Mesenchymal stem cell (in vitro differentiated cells and primary cell): ENCODE results near the gene SLCO3A1.

Experiments
- DNase-seq: peaks from one replicate; pipeline ENCODE4 v3.0.0-alpha.2; 2013
- H2AFZ ChIP-seq: one replicate; pipeline ENCODE4 v1.6.1; 2013; ENCODE audit warnings: low read depth, mild to moderate bottlenecking, control low read depth, inconsistent platforms, low read length, moderate library complexity
- H2AK5ac ChIP-seq: 2 replicates; pipeline ENCODE4 v1.6.1; 2013; ENCODE audit warnings: low read length, moderate library complexity, mild to moderate bottlenecking, inconsistent platforms; ENCODE audit not compliant: severe bottlenecking
- H2BK120ac ChIP-seq: one replicate; pipeline ENCODE4 v1.6.1; 2013; ENCODE audit warnings: low read depth, mild to moderate bottlenecking, inconsistent platforms, low read length, moderate library complexity
- H2BK12ac ChIP-seq, 2 experiments: one replicate each; pipeline ENCODE4 v1.6.1; 2013; ENCODE audit warnings: inconsistent platforms in 2 of 2, low read length in 2 of 2, mild to moderate bottlenecking in 2 of 2, moderate library complexity in 2 of 2, control low read depth in 1 of 2
- H2BK15ac ChIP-seq: one replicate; pipeline ENCODE4 v1.6.1; 2013; ENCODE audit warnings: mild to moderate bottlenecking, low read depth, inconsistent platforms; ENCODE audit not compliant: poor library complexity, severe bottlenecking
- H2BK5ac ChIP-seq: 2 replicates; pipeline ENCODE4 v1.6.1; 2013; ENCODE audit warnings: low read depth, mild to moderate bottlenecking, low read length, control low read depth, inconsistent platforms; ENCODE audit not compliant: poor library complexity, severe bottlenecking
- H3K14ac ChIP-seq, 2 experiments: one replicate each; pipeline ENCODE4 v1.6.1; 2013; ENCODE audit warnings: inconsistent platforms in 2 of 2, low read length in 2 of 2, control low read depth in 1 of 2, mild to moderate bottlenecking in 1 of 2, moderate library complexity in 1 of 2
- H3K18ac ChIP-seq, 2 experiments: one replicate each; pipeline ENCODE4 v1.6.1; 2013; ENCODE audit warnings: inconsistent platforms in 2 of 2, low read length in 2 of 2, control low read depth in 1 of 2, low read depth in 1 of 2, mild to moderate bottlenecking in 1 of 2
- H3K23ac ChIP-seq, 2 experiments: one replicate each; pipeline ENCODE4 v1.6.1; 2013; ENCODE audit warnings: inconsistent platforms in 2 of 2, low read length in 2 of 2, mild to moderate bottlenecking in 2 of 2, moderate library complexity in 2 of 2, control low read depth in 1 of 2
- H3K27ac ChIP-seq: 2 replicates; pipeline ENCODE4 v1.5.1; 2013; ENCODE audit warnings: mild to moderate bottlenecking, moderate library complexity, low read length, control low read depth, inconsistent platforms; ENCODE audit not compliant: poor library complexity, severe bottlenecking
- H3K27me3 ChIP-seq, 2 experiments: 2 replicates each; pipeline versions ENCODE4 v1.6.1 to v1.7.0; 2013; ENCODE audit warnings: low read length in 2 of 2, mild to moderate bottlenecking in 2 of 2, moderate library complexity in 2 of 2, control low read depth in 1 of 2, inconsistent platforms in 1 of 2; ENCODE audit not compliant: control insufficient read depth in 1 of 2, insufficient read depth in 1 of 2
- H3K36me3 ChIP-seq, 2 experiments: 2 replicates each; pipeline versions ENCODE4 v1.6.1 to v1.7.0; 2013; ENCODE audit warnings: low read length in 2 of 2, control low read depth in 1 of 2, inconsistent platforms in 1 of 2, low read depth in 1 of 2, mild to moderate bottlenecking in 1 of 2; ENCODE audit not compliant: insufficient read depth in 2 of 2, control insufficient read depth in 1 of 2
- H3K4ac ChIP-seq, 2 experiments: one replicate each; pipeline ENCODE4 v1.6.1; 2013; ENCODE audit warnings: inconsistent platforms in 2 of 2, low read length in 2 of 2, mild to moderate bottlenecking in 2 of 2, moderate library complexity in 2 of 2, control low read depth in 1 of 2, low read depth in 1 of 2
- H3K4me1 ChIP-seq: 2 replicates; pipeline ENCODE4 v1.6.1; 2013; ENCODE audit warnings: low read depth, low read length, control low read depth; ENCODE audit not compliant: control insufficient read depth, insufficient read depth
- H3K4me2 ChIP-seq: 2 replicates; pipeline ENCODE4 v1.6.1; 2013; ENCODE audit warnings: low read length, mild to moderate bottlenecking, inconsistent platforms; ENCODE audit not compliant: poor library complexity, severe bottlenecking
- H3K4me3 ChIP-seq, 2 experiments: 2 replicates each; pipeline versions ENCODE4 v1.5.1 to v1.7.0; 2013; ENCODE audit warnings: low read length in 2 of 2, mild to moderate bottlenecking in 2 of 2, control low read depth in 1 of 2, low read depth in 1 of 2; ENCODE audit not compliant: insufficient read depth in 1 of 2
- H3K79me1 ChIP-seq: replicated peaks from 2 replicates; pipeline ENCODE4 v1.6.1; 2013; ENCODE audit warnings: mild to moderate bottlenecking, control low read depth, low read length, inconsistent platforms; ENCODE audit not compliant: poor library complexity, severe bottlenecking
- H3K9ac ChIP-seq: 2 replicates; pipeline ENCODE4 v1.7.0; 2013; ENCODE audit warnings: mild to moderate bottlenecking, low read length, moderate library complexity
- H3K9me3 ChIP-seq: 2 replicates; pipeline ENCODE4 v1.7.0; 2013; ENCODE audit warnings: mild to moderate bottlenecking, low read length; ENCODE audit not compliant: control insufficient read depth
- H4K8ac ChIP-seq: one replicate; pipeline ENCODE4 v1.6.1; 2013; ENCODE audit warnings: inconsistent platforms, mild to moderate bottlenecking, low read length, moderate library complexity
- H4K91ac ChIP-seq: one replicate; pipeline ENCODE4 v1.6.1; 2013; ENCODE audit warnings: mild to moderate bottlenecking, low read length, inconsistent platforms
- WGBS: methylation state at CpG from one replicate; pipeline ENCODE4 v1.1.7; 2013; ENCODE audit warnings: mixed read lengths; 5-methylcytosine and 5-hydroxymethylcytosine counted together

SLCO3A1 gene

GRCh38 chr15:92006186-92007028 lies 152.9 kb downstream of the SLCO3A1 start:
- Histone ChIP-seq H3K9me3 (no peaks in the 10 kb centered on the region), H3K23ac (no peak overlapping the region), H4K91ac (no peak overlapping the region), H3K4me1 (no peaks in the 10 kb centered on the region), H3K4me3 (no peak overlapping the region), H2BK12ac (no peak overlapping the region), H3K18ac (no peak overlapping the region), H2AK5ac (no peak overlapping the region), H3K4ac (no peak overlapping the region), H3K79me1 (peaks cover 1% of the 10 kb centered on the region), H2BK5ac (no peak overlapping the region), H3K27ac (no peak overlapping the region), H2AFZ (no peak overlapping the region), H3K14ac (no peak overlapping the region), H4K8ac (no peak overlapping the region), H3K27me3 (no peaks in the 10 kb centered on the region), H2BK120ac (no peak overlapping the region), H3K9ac (no peak overlapping the region), H3K4me2 (no peak overlapping the region), H2BK15ac (no peak overlapping the region), H3K36me3 (no peaks in the 10 kb centered on the region)
- DNase-seq = no peak
- WGBS = 65% methylated on average over 5 of the region's 7 CpGs

- Histone ChIP-seq H3K23ac (no peak overlapping the region), H3K9me3 (no peaks in the 10 kb centered on the region), H3K14ac (no peak overlapping the region), H3K4me2 (no peak overlapping the region), H3K4ac (no peak overlapping the region), H3K9ac (no peak overlapping the region), H2AFZ (no peak overlapping the region), H3K36me3 (no peaks in the 10 kb centered on the region), H2BK5ac (no peak overlapping the region), H3K18ac (no peak overlapping the region), H3K4me1 (no peaks in the 10 kb centered on the region), H2BK12ac (no peak overlapping the region), H3K27me3 (no peaks in the 10 kb centered on the region), H3K79me1 (peaks cover 1% of the 10 kb centered on the region), H2AK5ac (no peak overlapping the region), H2BK120ac (no peak overlapping the region), H3K4me3 (peak overlapping the region in 1 of 2 experiments; percentile 58), H2BK15ac (no peak overlapping the region), H3K27ac (no peak overlapping the region), H4K8ac (no peak overlapping the region), H4K91ac (no peak overlapping the region)
- 63% methylated on average over 6 of the region's 6 CpGs for WGBS
- DNase-seq = no peak
These were observed 155.7 kb downstream of the SLCO3A1 start for GRCh38 chr15:92009162-92009561.

DNA sequence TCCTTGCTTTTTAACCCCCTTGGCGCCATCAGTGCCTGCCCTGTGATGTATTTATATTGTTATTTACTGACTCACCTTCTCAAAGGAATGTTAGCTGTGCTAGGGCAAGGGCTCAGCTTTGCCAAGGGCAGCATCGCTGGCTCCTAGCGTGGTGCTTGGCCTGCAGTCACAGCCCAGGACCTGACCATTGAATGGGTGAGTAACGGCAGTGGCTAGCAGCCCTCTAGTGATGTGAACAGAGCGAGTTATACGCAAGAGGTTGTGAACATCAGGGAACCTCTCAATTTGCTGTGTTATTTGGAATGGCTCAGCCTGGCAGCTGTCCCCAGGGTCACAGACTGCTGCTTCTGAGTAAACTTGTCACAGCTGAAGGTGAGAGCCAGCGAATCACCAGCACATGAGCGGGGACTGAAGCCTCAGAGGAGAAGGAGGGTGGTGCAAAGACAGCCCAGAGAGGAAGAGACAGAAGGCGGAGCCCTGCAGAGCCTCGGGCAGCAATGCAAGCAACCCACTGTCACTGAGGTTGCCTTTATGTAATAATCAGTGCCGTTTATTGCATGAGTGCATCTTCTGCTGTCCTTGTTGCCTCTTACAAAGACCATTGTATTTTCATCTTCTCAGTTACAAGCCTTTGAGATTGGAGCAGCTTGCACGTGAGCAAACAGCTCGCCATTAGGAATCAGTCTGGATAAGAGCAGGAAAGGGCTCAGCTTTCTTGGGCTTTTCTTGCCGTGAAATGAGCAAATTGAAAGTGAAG lies 158.3 kb downstream of the SLCO3A1 start:
- H3K4me1 ChIP-seq = no peaks in the 10 kb centered on the region
- no peak overlapping the region for H2AFZ ChIP-seq
- H3K9ac ChIP-seq = peak overlapping the region; percentile 68
- H3K27ac ChIP-seq = no peak overlapping the region
- H3K79me1 ChIP-seq = no peaks in the 10 kb centered on the region
- no peak overlapping the region for H2BK15ac ChIP-seq
- H3K18ac ChIP-seq = no peak overlapping the region
- no peak overlapping the region for H3K4me2 ChIP-seq
- no peak overlapping the region for H2BK120ac ChIP-seq
- no peak overlapping the region for H4K8ac ChIP-seq
- no peaks in the 10 kb centered on the region for H3K27me3 ChIP-seq
- no peak overlapping the region for H4K91ac ChIP-seq
- DNase-seq = no peak
- H2AK5ac ChIP-seq = no peak overlapping the region
- no peak overlapping the region for H2BK12ac ChIP-seq
- WGBS = 63% methylated on average over 13 of the region's 14 CpGs
- no peak overlapping the region for H2BK5ac ChIP-seq
- no peaks in the 10 kb centered on the region for H3K36me3 ChIP-seq
- peak overlapping the region in 1 of 2 experiments; percentile 74 for H3K4me3 ChIP-seq
- no peak overlapping the region for H3K23ac ChIP-seq
- no peaks in the 10 kb centered on the region for H3K9me3 ChIP-seq
- no peak overlapping the region for H3K14ac ChIP-seq
- no peak overlapping the region for H3K4ac ChIP-seq

DNA sequence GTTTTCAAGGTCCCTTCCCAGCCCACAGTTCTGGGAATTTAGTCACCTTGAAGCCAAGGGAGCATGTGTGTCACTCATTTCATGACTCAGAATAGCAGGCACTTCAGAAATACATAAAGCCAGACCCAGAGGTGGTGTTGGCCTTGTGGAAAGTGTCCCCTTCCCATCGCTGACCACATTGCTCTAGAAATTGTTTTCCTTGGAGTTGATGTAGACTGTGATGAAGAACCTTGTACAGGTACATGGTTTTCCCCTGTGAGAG lies 158.8 kb downstream of the SLCO3A1 start:
- no peak overlapping the region for H2AK5ac ChIP-seq
- H4K91ac ChIP-seq = no peak overlapping the region
- H2AFZ ChIP-seq = no peak overlapping the region
- H2BK120ac ChIP-seq = no peak overlapping the region
- no peaks in the 10 kb centered on the region for H3K9me3 ChIP-seq
- 100% methylated on average over 1 of the region's 1 CpG for WGBS
- H2BK5ac ChIP-seq = no peak overlapping the region
- H2BK15ac ChIP-seq = no peak overlapping the region
- no peak overlapping the region for H3K4ac ChIP-seq
- H3K36me3 ChIP-seq = no peaks in the 10 kb centered on the region
- peak overlapping the region; percentile 68 for H3K9ac ChIP-seq
- H3K18ac ChIP-seq = no peak overlapping the region
- H3K4me3 ChIP-seq = peak overlapping the region in 1 of 2 experiments; percentile 74
- H3K14ac ChIP-seq = no peak overlapping the region
- no peak overlapping the region for H4K8ac ChIP-seq
- no peaks in the 10 kb centered on the region for H3K4me1 ChIP-seq
- no peak overlapping the region for H2BK12ac ChIP-seq
- H3K79me1 ChIP-seq = no peaks in the 10 kb centered on the region
- no peak overlapping the region for H3K27ac ChIP-seq
- H3K27me3 ChIP-seq = no peaks in the 10 kb centered on the region
- H3K4me2 ChIP-seq = no peak overlapping the region
- DNase-seq = no peak
- H3K23ac ChIP-seq = no peak overlapping the region
